Panc1 (cell line): ENCODE data around the gene ENGASE.

Source experiments
- CTCF ChIP-seq: fragments of 450-650 bp; IDR thresholded peaks from 2 replicates; pipeline ENCODE4 v1.5.1; 2017; ENCODE audit warnings: mild to moderate bottlenecking
- POLR2AphosphoS5 ChIP-seq: IDR thresholded peaks from 2 replicates; pipeline ENCODE4 v1.6.1; 2012; ENCODE audit warnings: mild to moderate bottlenecking, low read depth, low read length, moderate library complexity
- REST ChIP-seq, 2 experiments: IDR thresholded peaks; 2 replicates each; pipeline ENCODE4 v1.6.1; 2011 to 2012; ENCODE audit warnings: low read depth in 2 of 2, control low read depth in 1 of 2, low read length in 1 of 2, mild to moderate bottlenecking in 1 of 2, moderate library complexity in 1 of 2; ENCODE audit not compliant: insufficient read depth in 1 of 2

GRCh38 chr17:79102214-79102613, 27.6 kb downstream of the ENGASE start:
- TF ChIP-seq CTCF (no peak), REST (IDR thresholded peaks at IDR 0.05; ENCODE audit: insufficient read depth in 1 of 2, low read depth in 2 of 2, low read length in 1 of 2) (no peak), POLR2AphosphoS5 (no peak)
